SK-N-SH (cell line): ENCODE measurements around the gene BLOC1S3. TPM values are rescaled to one million over a fixed set of nuclear protein-coding genes. Genes with fewer than 3 reads are reported as not detected.

Experiments used
- CTCF ChIA-PET: fragments of 300-600, 350-600 bp; formaldehyde crosslinking; extraction: SDS; loops from one replicate; lab custom pipeline; 2021; lab: Yijun Ruan, JAX
- POLR2A ChIA-PET: fragments of 350-600 bp; sonication (Branson Sonifier 250); formaldehyde crosslinking; extraction: SDS; loops from one replicate; lab custom pipeline; 2020; ENCODE audit warnings: antibody characterized with exemption, inconsistent platforms; lab: Yijun Ruan, JAX
- DNase-seq: peaks from one replicate; pipeline ENCODE4 v3.0.0; 2012
- H2AFZ ChIP-seq: fragments of 200-600 bp; sonication (generic); 2 replicates; pipeline ENCODE4 v1.8.1; 2016; ENCODE audit warnings: antibody characterized with exemption, mild to moderate bottlenecking, low read depth
- H3F3A ChIP-seq: fragments of 200-600 bp; sonication (generic); replicated peaks from 2 replicates; pipeline ENCODE3; 2016; ENCODE audit warnings: antibody characterized with exemption, mild to moderate bottlenecking; ENCODE audit not compliant: insufficient read depth
- H3K27ac ChIP-seq, 2 experiments: fragments of 200-500 bp in 1 of 2; fragments of 200-600 bp in 1 of 2; sonication (Bioruptor generic) in 1 of 2; sonication (generic), shearing (Covaris generic) in 1 of 2; 2 replicates each; pipeline versions ENCODE4 v1.5.1 to v1.6.1; 2014 to 2016; ENCODE audit warnings: low read depth in 2 of 2, inconsistent platforms in 1 of 2, low read length in 1 of 2, mild to moderate bottlenecking in 1 of 2, mixed read lengths in 1 of 2
- H3K27me3 ChIP-seq: fragments of 200-600 bp; sonication (generic), shearing (Covaris generic); 2 replicates; pipeline ENCODE4 v1.6.1; 2016; ENCODE audit warnings: mixed run types; ENCODE audit not compliant: insufficient read depth
- H3K36me3 ChIP-seq, 2 experiments: fragments of 200-500 bp in 1 of 2; fragments of 200-600 bp in 1 of 2; sonication (Bioruptor generic) in 1 of 2; sonication (generic) in 1 of 2; replicated peaks in 1 of 2; 2 replicates each; pipeline versions ENCODE3 to v1.5.1; 2014 to 2016; ENCODE audit warnings: low read length in 1 of 2, mild to moderate bottlenecking in 1 of 2; ENCODE audit not compliant: insufficient read depth in 2 of 2, control insufficient read depth in 1 of 2
- H3K4me1 ChIP-seq, 2 experiments: fragments of 200-500 bp in 1 of 2; fragments of 200-600 bp in 1 of 2; sonication (Bioruptor generic) in 1 of 2; sonication (generic), shearing (Covaris generic) in 1 of 2; 2 replicates each; pipeline versions ENCODE4 v1.5.1 to v1.6.1; 2014 to 2016; ENCODE audit warnings: low read depth in 1 of 2, low read length in 1 of 2, mixed run types in 1 of 2; ENCODE audit not compliant: insufficient read depth in 2 of 2, control insufficient read depth in 1 of 2
- H3K4me2 ChIP-seq: fragments of 200-600 bp; sonication (generic), shearing (Covaris generic); 2 replicates; pipeline ENCODE4 v1.6.1; 2017; ENCODE audit warnings: mixed run types
- H3K4me3 ChIP-seq, 2 experiments: fragments of 200-500 bp in 1 of 2; fragments of 200-600 bp in 1 of 2; sonication (Bioruptor generic) in 1 of 2; sonication (generic), shearing (Covaris generic) in 1 of 2; 2 replicates each; pipeline versions ENCODE4 v1.5.1 to v1.8.1; 2014 to 2016; ENCODE audit warnings: low read depth in 2 of 2, inconsistent platforms in 1 of 2, low read length in 1 of 2, mild to moderate bottlenecking in 1 of 2, mixed read lengths in 1 of 2, moderate library complexity in 1 of 2
- H3K79me2 ChIP-seq: fragments of 200-600 bp; sonication (generic); 2 replicates; pipeline ENCODE4 v1.8.1; 2017; ENCODE audit warnings: mild to moderate bottlenecking; ENCODE audit not compliant: insufficient read depth
- H3K9ac ChIP-seq: fragments of 200-600 bp; sonication (generic); 2 replicates; pipeline ENCODE4 v1.6.1; 2017; ENCODE audit warnings: mixed run types
- H3K9me2 ChIP-seq: fragments of 200-600 bp; sonication (generic); 2 replicates; pipeline ENCODE4 v1.6.1; 2017; ENCODE audit warnings: mixed run types
- H3K9me3 ChIP-seq: fragments of 200-600 bp; sonication (generic); 2 replicates; pipeline ENCODE4 v1.6.1; 2017; ENCODE audit warnings: mixed run types, mild to moderate bottlenecking, moderate library complexity
- H4K20me1 ChIP-seq: fragments of 200-600 bp; sonication (generic); 2 replicates; pipeline ENCODE4 v1.6.1; 2017; ENCODE audit warnings: mild to moderate bottlenecking, mixed run types; ENCODE audit not compliant: insufficient read depth
- EP300 ChIP-seq, 2 experiments: IDR thresholded peaks; 2 replicates each; pipeline versions ENCODE4 v1.4.0 to v1.6.1; 2012; ENCODE audit warnings: borderline replicate concordance in 1 of 2, low read depth in 1 of 2, low read length in 1 of 2
- EZH2phosphoT487 ChIP-seq: fragments of 200-600 bp; sonication (generic); IDR thresholded peaks from 2 replicates; pipeline ENCODE4 v1.6.1; 2017; ENCODE audit warnings: low read depth, mixed run types, mild to moderate bottlenecking, antibody characterized with exemption, moderate library complexity, borderline replicate concordance
- FOSL2 ChIP-seq: IDR thresholded peaks from 2 replicates; pipeline ENCODE4 v1.4.0; 2012; ENCODE audit warnings: low read depth, mild to moderate bottlenecking, moderate library complexity, borderline replicate concordance
- FOXJ3 ChIP-seq: sonication (generic); formaldehyde crosslinking; IDR thresholded peaks from 2 replicates; pipeline ENCODE4 v1.5.1; 2020; ENCODE audit warnings: mild to moderate bottlenecking, missing genetic modification reagents
- FOXM1 ChIP-seq: IDR thresholded peaks from 2 replicates; pipeline ENCODE4 v1.4.0; 2012; ENCODE audit warnings: low read depth, mild to moderate bottlenecking
- GATA2 ChIP-seq: sonication (generic); formaldehyde crosslinking; IDR thresholded peaks from 2 replicates; pipeline ENCODE4 v1.5.0; 2020; ENCODE audit warnings: mild to moderate bottlenecking, missing genetic modification reagents
- NFIC ChIP-seq: IDR thresholded peaks from 2 replicates; pipeline ENCODE4 v1.4.0; 2012; ENCODE audit warnings: borderline replicate concordance
- NRF1 ChIP-seq: IDR thresholded peaks from 2 replicates; pipeline ENCODE4 v1.6.1; 2012; ENCODE audit warnings: low read depth, mild to moderate bottlenecking, low read length
- POLR2AphosphoS5 ChIP-seq: IDR thresholded peaks from 2 replicates; pipeline ENCODE4 v1.6.1; 2012; ENCODE audit warnings: low read depth, low read length
- RAD21 ChIP-seq: IDR thresholded peaks from 2 replicates; pipeline ENCODE4 v1.6.1; 2012; ENCODE audit warnings: mild to moderate bottlenecking, low read length
- REST ChIP-seq: IDR thresholded peaks from 2 replicates; pipeline ENCODE4 v1.6.1; 2012; ENCODE audit warnings: mild to moderate bottlenecking, low read depth, low read length, moderate library complexity
- TCF12 ChIP-seq: IDR thresholded peaks from 2 replicates; pipeline ENCODE4 v1.4.0; 2012
- USF1 ChIP-seq: IDR thresholded peaks from 2 replicates; pipeline ENCODE4 v1.4.0; 2012; ENCODE audit warnings: low read depth, borderline replicate concordance
- USF2 ChIP-seq: fragments of 150-350 bp; IDR thresholded peaks from 2 replicates; pipeline ENCODE4 v1.6.1; 2017; ENCODE audit warnings: antibody characterized with exemption, low read length, low read depth, borderline replicate concordance
- WGBS: methylation state at CpG from one replicate; pipeline ENCODE4 v1.1.6; 2017; ENCODE audit warnings: low lambda C conversion rate; 5-methylcytosine and 5-hydroxymethylcytosine counted together
- polyA plus RNA-seq, 3 experiments: library from polyadenylated mRNA; depleted of rRNA; stranded (reverse); fragments of >200 nt; gene quantifications; 2 replicates each; pipeline ENCODE4 v1.2.3, GENCODE V29; 2012

The BLOC1S3 gene
- polyA plus RNA-seq, 1 of the 3 experiments (the other 2 are of a cell fraction): 3.0 TPM

GRCh38 chr19:45179892-45180370 is 1.3 kb downstream of the BLOC1S3 start (continued):
- TF ChIP-seq EP300 (IDR thresholded peaks at IDR 0.05; ENCODE audit: borderline replicate concordance in 1 of 2, low read depth in 1 of 2, low read length in 1 of 2): no peak
- no peak for TF ChIP-seq FOSL2
- no peak for TF ChIP-seq NFIC

GRCh38 chr19:45180936-45181335 is 2.4 kb downstream of the BLOC1S3 start:
- TF ChIP-seq TCF12 (no peak), GATA2 (no peak), FOXM1 (no peak), EZH2phosphoT487 (no peak), FOXJ3 (CRISPR knock-in tag) (no peak), REST (no peak), RAD21 (no peak), NFIC (no peak), USF2 (no peak), POLR2AphosphoS5 (no peak), NRF1 (no peak), USF1 (no peak), EP300 (IDR thresholded peaks at IDR 0.05; ENCODE audit: borderline replicate concordance in 1 of 2, low read depth in 1 of 2, low read length in 1 of 2) (no peak)
- TF ChIP-seq, all 33 proteins: peak for 0

More at GRCh38 chr19:45180936-45181335, 2.4 kb downstream of the BLOC1S3 start:
- peaks cover 0 to 13% of the 10 kb centered on the region in 2 experiments; a peak in 1 of 4 replicates for H3K4me1 ChIP-seq
- ChIA-PET CTCF (interaction anchor here (0.6 to 1.0 kb wide), 2 partner anchors 68 to 158 kb away, joined by 3 read pairs; no protein-coding TSS in a partner anchor), POLR2A (no interaction called here)
- 95% methylated on average over 7 of the region's 7 CpGs for WGBS
- H2AFZ ChIP-seq: no peak overlapping the region
- peaks cover 29% of the 10 kb centered on the region for H3K79me2 ChIP-seq
- no peaks in the 10 kb centered on the region for H3K27me3 ChIP-seq
- H3F3A ChIP-seq: peaks cover 9% of the 10 kb centered on the region
- H3K9me2 ChIP-seq: no peaks in the 10 kb centered on the region
- DNase-seq: no peak
- H3K9me3 ChIP-seq: no peaks in the 10 kb centered on the region
- H3K27ac ChIP-seq: no peak overlapping the region
- H3K9ac ChIP-seq: no peak overlapping the region
- H3K4me2 ChIP-seq: no peak overlapping the region
- no peak overlapping the region for H3K4me3 ChIP-seq
- H4K20me1 ChIP-seq: no peaks in the 10 kb centered on the region
- H3K36me3 ChIP-seq: peaks cover 0 to 5% of the 10 kb centered on the region in 2 experiments
